GM11168 (cell line): ENCODE data around the gene RPS26.
"Not testable (repeated sequence)": the region's sequence is repeated elsewhere in the genome, so short reads cannot be mapped to it uniquely, and the experiment has no call there.

Source experiments
- in situ Hi-C: fragments of 300-500 bp; cut with MboI; formaldehyde crosslinking; loops from one replicate; pipeline ENCODE4 v1.12.0; 2022; ENCODE audit warnings: low sequenced_read_pairs; ENCODE audit not compliant: unreplicated experiment

RPS26 gene

GRCh38 chr12:56041552-56042429 is at the start of gene RPS26:
RPS26 (plus strand) TSS chr12:56041918; CDS start chr12:56042167, 249 bp downstream.
- in situ Hi-C loops = loop anchor here (10.0 kb wide), 1 partner anchor 307 kb away; no protein-coding TSS in a partner anchor

GRCh38 chr12:55993230-55993853 is 48.4 kb upstream of the RPS26 start:
- in situ Hi-C loops = no loop called here

GRCh38 chr12:55995366-55995765 is 46.4 kb upstream of the RPS26 start:
- in situ Hi-C loops = no loop called here

- in situ Hi-C loops = no loop called here
Observed at GRCh38 chr12:55996201-55996714, 45.5 kb upstream of the RPS26 start.

GRCh38 chr12:55996715-55997534 is 44.8 kb upstream of the RPS26 start, which contains the start of gene SUOX:
SUOX (plus strand) TSS chr12:55997276; CDS start chr12:56002222, 4,946 bp downstream.
- in situ Hi-C loops = no loop called here

- in situ Hi-C loops = no loop called here
Observed at GRCh38 chr12:55997535-55997859, 44.2 kb upstream of the RPS26 start.

- in situ Hi-C loops = not testable (repeated sequence)
Observed at GRCh38 chr12:55999522-55999921, 42.2 kb upstream of the RPS26 start.

GRCh38 chr12:55999999-56000540 is 41.6 kb upstream of the RPS26 start:
- in situ Hi-C loops = not testable (repeated sequence)

- in situ Hi-C loops = no loop called here
Observed at GRCh38 chr12:56001487-56002100, 40.1 kb upstream of the RPS26 start.

- in situ Hi-C loops = not testable (repeated sequence)
Observed at GRCh38 chr12:56003376-56003775, 38.3 kb upstream of the RPS26 start.

GRCh38 chr12:56004211-56004610 is 37.5 kb upstream of the RPS26 start:
- in situ Hi-C loops = no loop called here

GRCh38 chr12:56007564-56008559 is 33.9 kb upstream of the RPS26 start:
- in situ Hi-C loops = no loop called here

- in situ Hi-C loops = no loop called here
Observed at GRCh38 chr12:56010111-56010570, 31.6 kb upstream of the RPS26 start.

GRCh38 chr12:56011509-56012090 is 30.1 kb upstream of the RPS26 start:
- in situ Hi-C loops = no loop called here

- in situ Hi-C loops = no loop called here
Observed at GRCh38 chr12:56013482-56013881, 28.2 kb upstream of the RPS26 start.

GRCh38 chr12:56014205-56014604 is 27.5 kb upstream of the RPS26 start:
- in situ Hi-C loops = no loop called here

- in situ Hi-C loops = no loop called here
Observed at GRCh38 chr12:56017181-56017580, 24.5 kb upstream of the RPS26 start.

GRCh38 chr12:56018356-56018755 is 23.4 kb upstream of the RPS26 start:
- in situ Hi-C loops = no loop called here
